NCI-H187 treated with DMSO at 0.1 percent for 48 hours (cell line): ENCODE measurements around the gene CD300LG.
"Not testable (repeated sequence)": the region's sequence is repeated elsewhere in the genome, so short reads cannot be mapped to it uniquely, and the experiment has no call there.

Experiments used
- DNase-seq: peaks from one replicate; lab custom pipeline; 2025; lab: John Stamatoyannopoulos, UW

Gene CD300LG

GRCh38 chr17:43879723-43880419 lies 32.9 kb downstream of the CD300LG start:
- DNase-seq = no peak

- DNase-seq = no peak
Observed at GRCh38 chr17:43880420-43880991, 33.5 kb downstream of the CD300LG start.

GRCh38 chr17:43881181-43881580 lies 34.2 kb downstream of the CD300LG start:
- DNase-seq = no peak

- no peak for DNase-seq
Observed at GRCh38 chr17:43881758-43882505, 35.0 kb downstream of the CD300LG start.

- DNase-seq = no peak
Observed at GRCh38 chr17:43882761-43883415, 35.9 kb downstream of the CD300LG start.

GRCh38 chr17:43888548-43888947 lies 41.6 kb downstream of the CD300LG start:
- DNase-seq = no peak

- DNase-seq = no peak
Observed at GRCh38 chr17:43890240-43890639, 43.3 kb downstream of the CD300LG start.

GRCh38 chr17:43891851-43892646 lies 45.1 kb downstream of the CD300LG start:
- no peak for DNase-seq

- DNase-seq = no peak
Observed at GRCh38 chr17:43892647-43892952, 45.6 kb downstream of the CD300LG start.

GRCh38 chr17:43894494-43894893 lies 47.5 kb downstream of the CD300LG start:
- not testable (repeated sequence) for DNase-seq

- no peak for DNase-seq
Observed at GRCh38 chr17:43897831-43898230, 50.9 kb downstream of the CD300LG start.

GRCh38 chr17:43898446-43898845 lies 51.5 kb downstream of the CD300LG start:
- peak; percentile 16 for DNase-seq

- peak; percentile 45 for DNase-seq
Observed at GRCh38 chr17:43900183-43900857, 53.3 kb downstream of the CD300LG start.

GRCh38 chr17:43900858-43901754 lies 54.1 kb downstream of the CD300LG start:
- no peak for DNase-seq

GRCh38 chr17:43901861-43902589 lies 55.0 kb downstream of the CD300LG start:
- DNase-seq = no peak

GRCh38 chr17:43905400-43905984 lies 58.5 kb downstream of the CD300LG start:
- DNase-seq = no peak

- no peak for DNase-seq
Observed at GRCh38 chr17:43905985-43906852, 59.2 kb downstream of the CD300LG start.

- DNase-seq = no peak
Observed at GRCh38 chr17:43906951-43907424, 60.0 kb downstream of the CD300LG start.
